ENCODE results near the gene PRTFDC1. TPM values are rescaled to one million over a fixed set of nuclear protein-coding genes. Genes with fewer than 3 reads are reported as not detected.

Gene PRTFDC1
- total RNA-seq, 3 donors from 2014 or later (not counting 1 experiment from before 2014, with no cell fraction given) = 1.2 to 1.9 (median 1.4) TPM

GRCh38 chr10:24902400-24902728 lies 50.0 kb downstream of the PRTFDC1 start:
- Mint-ChIP-seq H3K4me3 (no peak overlapping the region), H3K27ac (no peak overlapping the region), H3K36me3 (no peaks in the 10 kb centered on the region), H3K9me3 (no peaks in the 10 kb centered on the region), H3K4me1 (peaks cover 21 to 28% of the 10 kb centered on the region in 2 donors), H3K27me3 (ENCODE audit: low read depth in 2 of 2) (no peaks in the 10 kb centered on the region)
- H3K27ac ChIP-seq (ENCODE audit: low read length) = no peak overlapping the region
- intact Hi-C loops (cut with micrococcal nuclease) = no loop called here
- DNase-seq (no peak), ATAC-seq (no peak)
- H3K36me3 ChIP-seq (ENCODE audit: control insufficient read depth, insufficient read depth, low read length) = no peaks in the 10 kb centered on the region
- WGBS (ENCODE audit: insufficient coverage) = 67% methylated on average over 1 of the region's 1 CpG
- no peaks in the 10 kb centered on the region for H3K9me3 ChIP-seq (ENCODE audit: control insufficient read depth, insufficient read depth, low read length)
- no peak for TF ChIP-seq CTCF (IDR thresholded peaks at IDR 0.05)
- no peak overlapping the region for H3K4me3 ChIP-seq (ENCODE audit: low read length)
- H3K4me1 ChIP-seq (ENCODE audit: control insufficient read depth, insufficient read depth, low read length) = peaks cover 10% of the 10 kb centered on the region
- no peaks in the 10 kb centered on the region for H3K27me3 ChIP-seq (ENCODE audit: control insufficient read depth, insufficient read depth, low read length)

GRCh38 chr10:24901686-24902399 lies 50.6 kb downstream of the PRTFDC1 start:
- intact Hi-C loops (cut with micrococcal nuclease) = no loop called here
- H3K36me3 Mint-ChIP-seq = no peaks in the 10 kb centered on the region
- Histone ChIP-seq H3K36me3 (ENCODE audit: control insufficient read depth, insufficient read depth, low read length) (no peaks in the 10 kb centered on the region), H3K9me3 (ENCODE audit: control insufficient read depth, insufficient read depth, low read length) (no peaks in the 10 kb centered on the region), H3K27ac (ENCODE audit: low read length) (peak overlapping the region; percentile 3), H3K4me3 (ENCODE audit: low read length) (no peak overlapping the region), H3K27me3 (ENCODE audit: control insufficient read depth, insufficient read depth, low read length) (no peaks in the 10 kb centered on the region), H3K4me1 (ENCODE audit: control insufficient read depth, insufficient read depth, low read length) (peaks cover 10% of the 10 kb centered on the region)
- TF ChIP-seq CTCF (IDR thresholded peaks at IDR 0.05) = no peak
- H3K4me3 Mint-ChIP-seq = no peak overlapping the region
- ATAC-seq (no peak), DNase-seq (no peak)
- H3K9me3 Mint-ChIP-seq = no peaks in the 10 kb centered on the region
- H3K27me3 Mint-ChIP-seq (ENCODE audit: low read depth in 2 of 2) = no peaks in the 10 kb centered on the region
- H3K4me1 Mint-ChIP-seq = peaks cover 25 to 31% of the 10 kb centered on the region in 2 donors
- 63% methylated on average over 4 of the region's 5 CpGs for WGBS (ENCODE audit: insufficient coverage)
- H3K27ac Mint-ChIP-seq = no peak overlapping the region

- H3K4me1 ChIP-seq (ENCODE audit: control insufficient read depth, insufficient read depth, low read length) = peaks cover 10% of the 10 kb centered on the region
- DNase-seq = no peak
- peak in 1 of 3 donors; percentile 8 for ATAC-seq
- H3K27me3 Mint-ChIP-seq (ENCODE audit: low read depth in 2 of 2) = no peaks in the 10 kb centered on the region
- no peak overlapping the region for H3K4me3 Mint-ChIP-seq
- H3K27ac Mint-ChIP-seq = no peak overlapping the region
- no peaks in the 10 kb centered on the region for H3K27me3 ChIP-seq (ENCODE audit: control insufficient read depth, insufficient read depth, low read length)
- H3K27ac ChIP-seq (ENCODE audit: low read length) = peak overlapping the region; percentile 3
- no peaks in the 10 kb centered on the region for H3K9me3 Mint-ChIP-seq
- 78% methylated on average over 5 of the region's 7 CpGs for WGBS (ENCODE audit: insufficient coverage)
- peaks cover 25 to 29% of the 10 kb centered on the region in 2 donors for H3K4me1 Mint-ChIP-seq
- intact Hi-C loops (cut with micrococcal nuclease) = no loop called here
- no peaks in the 10 kb centered on the region for H3K36me3 ChIP-seq (ENCODE audit: control insufficient read depth, insufficient read depth, low read length)
- H3K36me3 Mint-ChIP-seq = no peaks in the 10 kb centered on the region
- H3K9me3 ChIP-seq (ENCODE audit: control insufficient read depth, insufficient read depth, low read length) = no peaks in the 10 kb centered on the region
- H3K4me3 ChIP-seq (ENCODE audit: low read length) = no peak overlapping the region
- no peak for TF ChIP-seq CTCF (IDR thresholded peaks at IDR 0.05)
These were observed 51.3 kb downstream of the PRTFDC1 start for GRCh38 chr10:24900888-24901685.

All from natural killer cell (primary cell).